ENCODE results near the gene TGFBR2.
A peak's percentile ranks its signal among the peaks of the same experiment; 100 is the strongest.

Gene TGFBR2

GRCh38 chr3:30606301-30607031, at the start of gene TGFBR2:
TGFBR2 (plus strand) TSS chr3:30606601; CDS start chr3:30606884, 283 bp downstream.
- DNase-seq (ENCODE audit: low spot score) = peak; percentile 87

- DNase-seq (ENCODE audit: low spot score) = no peak
These were observed 48.6 kb upstream of the TGFBR2 start for GRCh38 chr3:30557746-30558303.

- no peak for DNase-seq (ENCODE audit: low spot score)
These were observed 42.4 kb upstream of the TGFBR2 start for GRCh38 chr3:30563956-30564355.

- no peak for DNase-seq (ENCODE audit: low spot score)
These were observed 39.2 kb upstream of the TGFBR2 start for GRCh38 chr3:30567139-30567753.

- no peak for DNase-seq (ENCODE audit: low spot score)
These were observed 29.5 kb upstream of the TGFBR2 start for GRCh38 chr3:30576946-30577345.

GRCh38 chr3:30577788-30578187, 28.6 kb upstream of the TGFBR2 start:
- DNase-seq (ENCODE audit: low spot score) = no peak

GRCh38 chr3:30578479-30578878, 27.9 kb upstream of the TGFBR2 start:
- no peak for DNase-seq (ENCODE audit: low spot score)

GRCh38 chr3:30578986-30579579, 27.3 kb upstream of the TGFBR2 start:
- no peak for DNase-seq (ENCODE audit: low spot score)

GRCh38 chr3:30581067-30581585, 25.3 kb upstream of the TGFBR2 start:
- DNase-seq (ENCODE audit: low spot score) = no peak

GRCh38 chr3:30581982-30582381, 24.4 kb upstream of the TGFBR2 start:
- no peak for DNase-seq (ENCODE audit: low spot score)

- no peak for DNase-seq (ENCODE audit: low spot score)
These were observed 22.4 kb upstream of the TGFBR2 start for GRCh38 chr3:30583973-30584372.

- DNase-seq (ENCODE audit: low spot score) = no peak
These were observed 20.7 kb upstream of the TGFBR2 start for GRCh38 chr3:30585654-30586053.

GRCh38 chr3:30586096-30586805, 20.1 kb upstream of the TGFBR2 start:
- DNase-seq (ENCODE audit: low spot score) = no peak

GRCh38 chr3:30586806-30587486, 19.5 kb upstream of the TGFBR2 start:
- no peak for DNase-seq (ENCODE audit: low spot score)

- no peak for DNase-seq (ENCODE audit: low spot score)
These were observed 18.5 kb upstream of the TGFBR2 start for GRCh38 chr3:30587904-30588303.

GRCh38 chr3:30596152-30596551, 10.2 kb upstream of the TGFBR2 start:
- DNase-seq (ENCODE audit: low spot score) = no peak

GRCh38 chr3:30597131-30597768, 9.2 kb upstream of the TGFBR2 start:
- DNase-seq (ENCODE audit: low spot score) = no peak

GRCh38 chr3:30597769-30598134, 8.6 kb upstream of the TGFBR2 start:
- DNase-seq (ENCODE audit: low spot score) = no peak

- no peak for DNase-seq (ENCODE audit: low spot score)
These were observed 7.5 kb upstream of the TGFBR2 start for GRCh38 chr3:30598668-30599545.

- no peak for DNase-seq (ENCODE audit: low spot score)
These were observed 5.8 kb upstream of the TGFBR2 start for GRCh38 chr3:30600572-30600971.

Data from iPS-NIHi11 (cell line).